Panc1 (cell line): ENCODE data around the gene C3orf80. TPM values are rescaled to one million over a fixed set of nuclear protein-coding genes. Genes with fewer than 3 reads are reported as not detected.

ENCODE experiments used
- ATAC-seq: fragments of 200-7000 bp; cut with Tn5 transposase; 2 replicates; pipeline ENCODE4 v1.9.1; 2020; ENCODE audit warnings: mild to moderate bottlenecking, moderate library complexity
- BruUV-seq: library from RNA; stranded (reverse); fragments of 400-500 nt; replicated peaks from 2 replicates; lab custom pipeline; 2021; lab: Mats Ljungman, UMichigan
- CTCF ChIA-PET: fragments of 300-600 bp; sonication (Branson Sonifier 250); formaldehyde crosslinking; loops from one replicate; lab custom pipeline; 2022; ENCODE audit warnings: antibody characterized with exemption; lab: Charles Lee
- POLR2A ChIA-PET: fragments of 300-600 bp; sonication (Branson Sonifier 250); formaldehyde crosslinking; loops from one replicate; lab custom pipeline; 2022; ENCODE audit warnings: antibody characterized with exemption; lab: Charles Lee
- DNase-seq: peaks from one replicate; pipeline ENCODE4 v3.0.0-alpha.2; 2010; ENCODE audit warnings: low read depth, low spot score
- H3K27ac ChIP-seq: 2 replicates; pipeline ENCODE4 v1.5.1; 2011; ENCODE audit warnings: mild to moderate bottlenecking, low read length, inconsistent platforms
- H3K27me3 ChIP-seq: fragments of 200-500 bp; sonication (Bioruptor generic); 2 replicates; pipeline ENCODE4 v1.6.0; 2014; ENCODE audit warnings: low read length, inconsistent platforms; ENCODE audit not compliant: control insufficient read depth, insufficient read depth
- H3K36me3 ChIP-seq: fragments of 200-500 bp; sonication (Bioruptor generic); 2 replicates; pipeline ENCODE4 v1.5.1; 2014; ENCODE audit warnings: inconsistent platforms, mild to moderate bottlenecking, low read length, moderate library complexity; ENCODE audit not compliant: control insufficient read depth, insufficient read depth
- H3K4me1 ChIP-seq: 2 replicates; pipeline ENCODE4 v1.5.1; 2011; ENCODE audit warnings: inconsistent platforms, mild to moderate bottlenecking, low read length, moderate library complexity; ENCODE audit not compliant: control insufficient read depth, insufficient read depth
- H3K4me3 ChIP-seq, 2 experiments: 2 replicates each; pipeline ENCODE4 v1.5.1; 2011 to 2012; ENCODE audit warnings: low read depth in 2 of 2, low read length in 2 of 2, mild to moderate bottlenecking in 2 of 2, inconsistent platforms in 1 of 2, moderate library complexity in 1 of 2
- H3K9me3 ChIP-seq: fragments of 200-500 bp; sonication (Bioruptor generic); 2 replicates; pipeline ENCODE4 v1.5.1; 2014; ENCODE audit warnings: low read depth, mild to moderate bottlenecking, inconsistent platforms, low read length, moderate library complexity; ENCODE audit not compliant: control insufficient read depth, insufficient read depth
- CTCF ChIP-seq: fragments of 450-650 bp; IDR thresholded peaks from 2 replicates; pipeline ENCODE4 v1.5.1; 2017; ENCODE audit warnings: mild to moderate bottlenecking
- POLR2AphosphoS5 ChIP-seq: IDR thresholded peaks from 2 replicates; pipeline ENCODE4 v1.6.1; 2012; ENCODE audit warnings: mild to moderate bottlenecking, low read depth, low read length, moderate library complexity
- SIN3A ChIP-seq: IDR thresholded peaks from 2 replicates; pipeline ENCODE4 v1.6.1; 2012; ENCODE audit warnings: low read depth, mild to moderate bottlenecking, low read length, moderate library complexity, borderline replicate concordance; ENCODE audit not compliant: insufficient read depth
- TCF7L2 ChIP-seq: IDR thresholded peaks from 2 replicates; pipeline ENCODE4 v1.6.1; 2011; ENCODE audit warnings: mild to moderate bottlenecking, low read depth, low read length, inconsistent platforms
- in situ Hi-C: cut with HindIII; loops from 2 replicates; pipeline ENCODE4 v1.10.0; 2016; ENCODE audit warnings: low sequenced_read_pairs, low pct_unique_long_range_greater_than_20kb
- intact Hi-C: fragments of 100-400 bp; cut with micrococcal nuclease; formaldehyde crosslinking; loops from one replicate; pipeline ENCODE4 v1.10.0; 2022; ENCODE audit not compliant: unreplicated experiment
- total RNA-seq: library from RNA; stranded (reverse); gene quantifications from one replicate; pipeline ENCODE4 v1.2.1, GENCODE V29; 2021; ENCODE audit not compliant: unreplicated experiment
- TF ChIP-seq, protein P1 (sequence below), 2 experiments: IDR thresholded peaks; 2 replicates each; pipeline ENCODE4 v1.6.1; 2011 to 2012; ENCODE audit warnings: low read depth in 2 of 2, control low read depth in 1 of 2, low read length in 1 of 2, mild to moderate bottlenecking in 1 of 2, moderate library complexity in 1 of 2; ENCODE audit not compliant: insufficient read depth in 1 of 2

The C3orf80 gene
- total RNA-seq, 1 experiment from 2014 or later, result 0.05 TPM

GRCh38 chr3:160194438-160194837 lies 30.8 kb upstream of the C3orf80 start:
- H3K27me3 ChIP-seq, result peaks cover 2% of the 10 kb centered on the region; the same call in 1 of the 2 replicates
- POLR2A ChIA-PET, result no interaction called here
- ATAC-seq (no peak), DNase-seq (no peak)
- in situ Hi-C loops, result no loop called here
- H3K9me3 ChIP-seq, result no peaks in the 10 kb centered on the region
- CTCF ChIA-PET, result no interaction called here
- no peak overlapping the region for H3K4me3 ChIP-seq
- no peaks in the 10 kb centered on the region for H3K4me1 ChIP-seq
- H3K36me3 ChIP-seq, result no peaks in the 10 kb centered on the region
- TF ChIP-seq, protein P1, sequence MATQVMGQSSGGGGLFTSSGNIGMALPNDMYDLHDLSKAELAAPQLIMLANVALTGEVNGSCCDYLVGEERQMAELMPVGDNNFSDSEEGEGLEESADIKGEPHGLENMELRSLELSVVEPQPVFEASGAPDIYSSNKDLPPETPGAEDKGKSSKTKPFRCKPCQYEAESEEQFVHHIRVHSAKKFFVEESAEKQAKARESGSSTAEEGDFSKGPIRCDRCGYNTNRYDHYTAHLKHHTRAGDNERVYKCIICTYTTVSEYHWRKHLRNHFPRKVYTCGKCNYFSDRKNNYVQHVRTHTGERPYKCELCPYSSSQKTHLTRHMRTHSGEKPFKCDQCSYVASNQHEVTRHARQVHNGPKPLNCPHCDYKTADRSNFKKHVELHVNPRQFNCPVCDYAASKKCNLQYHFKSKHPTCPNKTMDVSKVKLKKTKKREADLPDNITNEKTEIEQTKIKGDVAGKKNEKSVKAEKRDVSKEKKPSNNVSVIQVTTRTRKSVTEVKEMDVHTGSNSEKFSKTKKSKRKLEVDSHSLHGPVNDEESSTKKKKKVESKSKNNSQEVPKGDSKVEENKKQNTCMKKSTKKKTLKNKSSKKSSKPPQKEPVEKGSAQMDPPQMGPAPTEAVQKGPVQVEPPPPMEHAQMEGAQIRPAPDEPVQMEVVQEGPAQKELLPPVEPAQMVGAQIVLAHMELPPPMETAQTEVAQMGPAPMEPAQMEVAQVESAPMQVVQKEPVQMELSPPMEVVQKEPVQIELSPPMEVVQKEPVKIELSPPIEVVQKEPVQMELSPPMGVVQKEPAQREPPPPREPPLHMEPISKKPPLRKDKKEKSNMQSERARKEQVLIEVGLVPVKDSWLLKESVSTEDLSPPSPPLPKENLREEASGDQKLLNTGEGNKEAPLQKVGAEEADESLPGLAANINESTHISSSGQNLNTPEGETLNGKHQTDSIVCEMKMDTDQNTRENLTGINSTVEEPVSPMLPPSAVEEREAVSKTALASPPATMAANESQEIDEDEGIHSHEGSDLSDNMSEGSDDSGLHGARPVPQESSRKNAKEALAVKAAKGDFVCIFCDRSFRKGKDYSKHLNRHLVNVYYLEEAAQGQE (IDR thresholded peaks at IDR 0.05; ENCODE audit: insufficient read depth in 1 of 2, low read depth in 2 of 2, low read length in 1 of 2), result no peak
- no peak for TF ChIP-seq CTCF
- TF ChIP-seq POLR2AphosphoS5, result no peak
- TF ChIP-seq SIN3A, result no peak
- no peak for TF ChIP-seq TCF7L2
- intact Hi-C loops, result no loop called here
- no TSS peak for BruUV-seq
- no peak overlapping the region for H3K27ac ChIP-seq

GRCh38 chr3:160195106-160195505 lies 30.1 kb upstream of the C3orf80 start:
- H3K9me3 ChIP-seq, result no peaks in the 10 kb centered on the region
- no peaks in the 10 kb centered on the region for H3K4me1 ChIP-seq
- ChIA-PET CTCF (no interaction called here), POLR2A (no interaction called here)
- H3K4me3 ChIP-seq, result no peak overlapping the region
- in situ Hi-C loops (no loop called here), intact Hi-C loops (no loop called here)
- H3K27me3 ChIP-seq, result peaks cover 2% of the 10 kb centered on the region; the same call in 1 of the 2 replicates
- H3K36me3 ChIP-seq, result no peaks in the 10 kb centered on the region
- BruUV-seq, result no TSS peak
- no peak for DNase-seq
- no peak for ATAC-seq
- TF ChIP-seq TCF7L2 (no peak), SIN3A (no peak), CTCF (no peak), POLR2AphosphoS5 (no peak)
- TF ChIP-seq, protein P1 (IDR thresholded peaks at IDR 0.05; ENCODE audit: insufficient read depth in 1 of 2, low read depth in 2 of 2, low read length in 1 of 2), result no peak
- no peak overlapping the region for H3K27ac ChIP-seq
